MCF 10A (cell line): ENCODE measurements around the gene ELAVL2. TPM values are rescaled to one million over a fixed set of nuclear protein-coding genes. Genes with fewer than 3 reads are reported as not detected.
A peak's percentile ranks its signal among the peaks of the same experiment; 100 is the strongest.

Experiments used
- BruUV-seq: library from RNA; stranded (reverse); fragments of 400-500 nt; replicated peaks from 2 replicates; lab custom pipeline; 2021; lab: Mats Ljungman, UMichigan
- CTCF ChIA-PET: fragments of 300-600 bp; sonication (Branson Sonifier 250); formaldehyde crosslinking; extraction: SDS; loops from one replicate; lab custom pipeline; 2021; ENCODE audit warnings: antibody characterized with exemption, inconsistent platforms; lab: Yijun Ruan, JAX
- POLR2A ChIA-PET: fragments of 300-600, 350-650 bp; sonication (Branson Sonifier 250); formaldehyde crosslinking; extraction: SDS; loops from one replicate; lab custom pipeline; 2020; ENCODE audit warnings: antibody characterized with exemption, inconsistent platforms; lab: Yijun Ruan, JAX
- DNase-seq: peaks from one replicate; pipeline ENCODE4 v3.0.0-alpha.2; 2018; ENCODE audit not compliant: unreplicated experiment
- H3K27ac Mint-ChIP-seq: one replicate; pipeline ENCODE4 v1.8.0; 2022; ENCODE audit warnings: mild to moderate bottlenecking, low read depth, mixed read lengths; ENCODE audit not compliant: unreplicated experiment
- H3K27me3 Mint-ChIP-seq: one replicate; pipeline ENCODE4 v1.8.0; 2022; ENCODE audit warnings: mixed read lengths; ENCODE audit not compliant: insufficient read depth, unreplicated experiment
- H3K36me3 Mint-ChIP-seq: one replicate; pipeline ENCODE4 v1.8.0; 2022; ENCODE audit warnings: mild to moderate bottlenecking, moderate library complexity, mixed read lengths; ENCODE audit not compliant: insufficient read depth, unreplicated experiment
- H3K4me1 Mint-ChIP-seq: one replicate; pipeline ENCODE4 v1.8.0; 2022; ENCODE audit warnings: mixed read lengths; ENCODE audit not compliant: insufficient read depth, unreplicated experiment
- H3K4me3 Mint-ChIP-seq: one replicate; pipeline ENCODE4 v1.8.0; 2022; ENCODE audit warnings: mild to moderate bottlenecking, moderate library complexity, mixed read lengths; ENCODE audit not compliant: unreplicated experiment
- H3K9me3 Mint-ChIP-seq: one replicate; pipeline ENCODE4 v1.8.0; 2022; ENCODE audit warnings: mixed read lengths; ENCODE audit not compliant: unreplicated experiment
- intact Hi-C: fragments of 100-400 bp; cut with micrococcal nuclease; formaldehyde crosslinking; loops from 2 replicates; pipeline ENCODE4 v1.14.1; 2022
- total RNA-seq: library from RNA; stranded (reverse); gene quantifications from 2 replicates; pipeline ENCODE4 v1.2.3, GENCODE V29; 2022
- TF ChIP-seq, protein P1 (sequence below): fragments of 200-600 bp; IDR thresholded peaks from one replicate; pipeline ENCODE4 v1.8.0; 2022; ENCODE audit warnings: antibody characterized with exemption, mild to moderate bottlenecking; ENCODE audit not compliant: unreplicated experiment

ELAVL2 gene
- total RNA-seq, 1 experiment from 2014 or later: 6.0 TPM

- Mint-ChIP-seq H3K4me1 (peaks cover 49% of the 10 kb centered on the region), H3K36me3 (no peaks in the 10 kb centered on the region), H3K4me3 (no peak overlapping the region), H3K9me3 (no peaks in the 10 kb centered on the region), H3K27ac (no peak overlapping the region), H3K27me3 (no peaks in the 10 kb centered on the region)
- no TSS peak for BruUV-seq
- CTCF ChIA-PET: no interaction called here
- intact Hi-C loops: no loop called here
- POLR2A ChIA-PET: no interaction called here
- no peak for DNase-seq
- TF ChIP-seq, protein P1, sequence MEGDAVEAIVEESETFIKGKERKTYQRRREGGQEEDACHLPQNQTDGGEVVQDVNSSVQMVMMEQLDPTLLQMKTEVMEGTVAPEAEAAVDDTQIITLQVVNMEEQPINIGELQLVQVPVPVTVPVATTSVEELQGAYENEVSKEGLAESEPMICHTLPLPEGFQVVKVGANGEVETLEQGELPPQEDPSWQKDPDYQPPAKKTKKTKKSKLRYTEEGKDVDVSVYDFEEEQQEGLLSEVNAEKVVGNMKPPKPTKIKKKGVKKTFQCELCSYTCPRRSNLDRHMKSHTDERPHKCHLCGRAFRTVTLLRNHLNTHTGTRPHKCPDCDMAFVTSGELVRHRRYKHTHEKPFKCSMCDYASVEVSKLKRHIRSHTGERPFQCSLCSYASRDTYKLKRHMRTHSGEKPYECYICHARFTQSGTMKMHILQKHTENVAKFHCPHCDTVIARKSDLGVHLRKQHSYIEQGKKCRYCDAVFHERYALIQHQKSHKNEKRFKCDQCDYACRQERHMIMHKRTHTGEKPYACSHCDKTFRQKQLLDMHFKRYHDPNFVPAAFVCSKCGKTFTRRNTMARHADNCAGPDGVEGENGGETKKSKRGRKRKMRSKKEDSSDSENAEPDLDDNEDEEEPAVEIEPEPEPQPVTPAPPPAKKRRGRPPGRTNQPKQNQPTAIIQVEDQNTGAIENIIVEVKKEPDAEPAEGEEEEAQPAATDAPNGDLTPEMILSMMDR: no peak
Measured at GRCh38 chr9:23774266-23774665, 51.8 kb downstream of the ELAVL2 start.

DNA sequence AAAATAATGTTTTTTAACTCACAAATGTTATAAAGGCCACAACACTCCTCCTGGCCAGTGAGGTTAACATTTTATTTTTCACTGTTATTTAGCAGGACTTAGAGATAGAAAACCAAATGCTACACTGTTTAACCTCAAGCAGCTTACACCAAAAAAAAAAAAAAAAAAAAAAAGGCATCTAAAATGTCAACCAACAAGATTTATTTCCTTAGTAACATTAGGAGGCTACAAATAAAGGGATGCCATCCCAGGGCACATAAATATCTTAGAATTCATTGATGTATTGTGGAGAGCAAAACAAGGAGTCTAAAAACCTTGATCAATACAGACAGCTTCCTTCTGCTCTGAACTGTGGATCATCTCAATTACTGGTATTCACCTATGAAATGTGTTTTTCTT, 53.7 kb downstream of the ELAVL2 start:
- TF ChIP-seq, protein P1: no peak
- Mint-ChIP-seq H3K36me3 (no peaks in the 10 kb centered on the region), H3K27me3 (no peaks in the 10 kb centered on the region), H3K4me1 (peaks cover 64% of the 10 kb centered on the region), H3K27ac (peak overlapping the region; percentile 66), H3K4me3 (peak overlapping the region; percentile 8), H3K9me3 (no peaks in the 10 kb centered on the region)
- no peak for DNase-seq
- ChIA-PET POLR2A (interaction anchor here (0.7 to 5.1 kb wide), 6 partner anchors 20 to 53 kb away, joined by 3 to 39 read pairs (median 4); partner anchors contain the start of gene ELAVL2), CTCF (interaction anchor here (0.6 to 0.7 kb wide), 5 partner anchors 28 to 180 kb away, joined by 3 to 4 read pairs (median 3); no protein-coding TSS in a partner anchor)
- intact Hi-C loops: no loop called here
- no TSS peak for BruUV-seq

DNA sequence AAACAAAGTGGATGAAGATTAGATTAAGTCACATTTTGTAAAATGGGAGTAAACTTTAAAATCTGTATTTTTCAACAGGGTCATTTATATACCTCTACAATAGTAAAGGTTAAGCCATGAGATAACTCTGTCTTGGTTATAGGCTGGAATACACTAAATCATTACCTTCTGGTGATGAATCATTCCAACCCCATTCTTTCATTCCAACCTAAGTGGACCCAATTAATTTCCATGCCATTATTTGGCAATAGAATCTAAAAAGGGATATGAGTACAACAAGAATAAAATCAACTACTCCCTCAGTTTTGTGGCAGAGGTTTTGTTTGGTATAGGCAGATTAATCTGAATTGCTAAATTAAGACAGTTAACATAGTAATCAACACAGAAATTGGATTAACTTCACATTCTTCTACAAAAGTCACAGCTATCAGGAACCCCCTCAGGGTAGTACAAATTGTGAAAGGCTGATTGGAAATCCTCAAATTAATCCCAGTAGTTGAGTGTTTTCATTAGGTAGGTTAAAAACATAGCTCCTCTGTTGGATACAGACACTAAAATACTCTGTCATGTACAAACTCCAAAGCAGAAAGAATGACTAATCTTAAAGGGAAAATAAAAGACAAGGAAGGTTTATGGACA, 54.2 kb downstream of the ELAVL2 start:
- no peak for DNase-seq
- no TSS peak for BruUV-seq
- CTCF ChIA-PET: interaction anchor here (0.6 to 0.7 kb wide), 6 partner anchors 21 to 180 kb away, joined by 3 to 4 read pairs (median 3); no protein-coding TSS in a partner anchor

More for the DNA sequence above, 54.2 kb downstream of the ELAVL2 start:
- Mint-ChIP-seq H3K27me3 (no peaks in the 10 kb centered on the region), H3K9me3 (no peaks in the 10 kb centered on the region), H3K4me1 (peaks cover 64% of the 10 kb centered on the region), H3K36me3 (no peaks in the 10 kb centered on the region), H3K4me3 (peak overlapping the region; percentile 8), H3K27ac (no peak overlapping the region)
- intact Hi-C loops: no loop called here
- TF ChIP-seq, protein P1: no peak
- POLR2A ChIA-PET: interaction anchor here (0.7 to 5.1 kb wide), 6 partner anchors 19 to 54 kb away, joined by 3 to 39 read pairs (median 4); partner anchors contain the start of gene ELAVL2
